GM12872 (cell line): ENCODE measurements around the gene SWI5.

ENCODE experiments used
- CTCF ChIP-seq: IDR thresholded peaks from 3 replicates; pipeline ENCODE4 v1.5.1; 2011; ENCODE audit warnings: low read depth, mild to moderate bottlenecking, low read length, moderate library complexity; ENCODE audit not compliant: insufficient read depth

SWI5 gene

GRCh38 chr9:128243215-128244018 is 32.7 kb upstream of the SWI5 start:
- no peak for TF ChIP-seq CTCF

DNA sequence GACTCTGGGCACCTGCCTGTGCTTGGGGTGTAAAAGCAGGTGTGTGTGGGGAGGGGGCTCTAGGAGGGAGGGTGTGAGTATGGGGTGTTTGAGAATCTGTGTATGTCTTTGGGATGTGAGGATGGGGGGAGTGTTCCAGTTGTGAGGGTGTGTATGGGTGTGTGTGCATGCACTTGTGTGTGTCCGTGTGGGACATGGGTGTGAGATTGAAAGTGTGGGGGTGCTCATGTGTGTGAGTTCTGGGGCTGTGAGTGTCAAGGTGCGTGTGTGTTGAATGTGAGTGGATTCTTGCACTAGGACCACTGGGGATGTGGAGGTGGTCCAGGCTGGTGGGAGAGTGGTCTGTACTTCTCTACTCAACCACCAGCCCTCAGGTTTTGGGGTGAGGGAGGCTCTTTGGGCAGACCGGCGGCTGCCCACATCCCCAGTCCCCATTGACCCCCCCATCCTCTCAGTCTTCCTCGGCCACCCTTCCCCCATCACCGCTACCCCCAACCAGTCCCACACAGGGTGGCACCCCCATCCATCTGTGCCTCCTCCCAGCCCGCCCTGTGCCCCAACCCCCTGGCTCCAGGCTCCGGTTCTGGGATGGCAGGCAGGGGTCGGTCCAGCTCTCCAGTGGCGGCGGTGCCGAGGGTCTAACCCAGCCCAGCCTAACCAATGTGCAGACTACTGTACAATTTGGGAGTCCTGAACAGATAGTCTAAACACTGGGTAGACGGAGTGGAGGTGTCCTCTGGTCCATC is 31.8 kb upstream of the SWI5 start:
- no peak for TF ChIP-seq CTCF

DNA sequence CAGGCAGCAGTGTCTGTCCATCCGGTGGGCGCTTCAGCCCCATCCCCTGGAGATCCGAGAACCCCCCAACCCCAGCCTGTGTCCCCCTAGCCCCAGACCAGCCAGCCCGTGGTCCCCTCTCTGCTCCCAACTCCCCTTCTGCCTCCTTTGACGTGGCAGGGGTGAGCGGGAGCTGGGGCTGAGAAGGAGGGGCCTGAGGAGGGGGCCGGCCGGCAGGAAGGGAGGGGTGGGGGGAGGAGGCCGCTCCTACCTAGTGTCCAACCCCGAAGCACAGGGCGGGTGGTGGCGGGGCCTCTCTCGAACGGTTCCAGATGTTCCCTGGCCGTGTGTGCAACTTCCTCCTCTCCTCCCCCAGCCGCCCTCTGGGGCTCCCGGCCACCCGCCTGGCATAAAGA is 31.2 kb upstream of the SWI5 start:
- TF ChIP-seq CTCF = no peak

DNA sequence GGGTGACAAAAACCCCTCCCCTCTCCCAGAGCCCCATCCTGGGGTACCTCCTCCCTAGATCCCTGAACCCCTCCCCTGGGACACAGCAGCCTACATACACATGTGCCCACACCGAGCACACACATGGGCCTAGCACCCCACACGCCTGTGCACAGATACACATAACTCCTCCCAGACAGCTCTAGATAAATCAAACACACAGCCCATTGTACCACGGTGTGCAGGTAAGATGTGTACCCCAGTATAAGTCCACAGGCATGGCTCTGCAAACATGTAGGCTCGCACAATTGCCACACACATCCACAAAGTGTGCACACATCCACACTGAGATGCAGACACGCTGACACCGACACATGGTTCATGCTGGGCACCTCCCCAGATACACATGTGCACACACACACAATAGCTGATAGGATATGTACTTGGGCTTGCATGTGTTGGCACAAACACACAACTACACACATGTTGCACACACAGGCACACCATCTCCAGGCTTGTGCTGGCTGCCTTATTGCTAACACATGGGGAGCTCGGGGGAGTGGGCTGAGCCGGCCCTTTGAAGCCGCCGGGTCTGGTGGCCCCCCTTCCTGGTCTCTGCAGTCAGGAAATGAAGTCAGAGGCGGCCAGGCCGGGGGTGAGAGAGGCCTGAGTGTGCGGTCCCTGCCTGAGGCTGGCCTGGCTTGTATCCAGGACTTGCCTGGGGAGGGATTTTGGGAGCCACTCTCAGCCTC is 30.5 kb upstream of the SWI5 start:
- TF ChIP-seq CTCF = no peak

DNA sequence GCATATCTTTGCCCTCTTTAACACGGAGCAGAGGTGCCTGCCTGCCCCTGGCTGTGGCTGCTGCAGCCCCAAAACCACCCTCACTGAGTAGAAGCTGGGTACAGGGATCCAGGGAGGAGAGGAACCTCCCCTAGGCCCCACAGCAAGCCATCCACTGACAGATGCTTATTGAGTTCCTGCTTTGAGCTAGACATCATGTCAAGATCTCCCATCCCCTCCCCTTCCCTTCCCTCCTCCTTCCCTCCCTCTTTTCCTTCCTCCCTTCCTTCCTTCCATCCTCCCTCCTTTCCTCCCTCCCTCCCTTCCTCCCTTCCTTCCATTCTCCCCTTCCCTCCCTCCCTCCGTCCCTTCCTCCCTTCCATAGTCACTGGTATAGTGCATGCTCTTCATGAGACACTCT is 29.6 kb upstream of the SWI5 start:
- no peak for TF ChIP-seq CTCF

GRCh38 chr9:128247226-128247803 is 28.8 kb upstream of the SWI5 start:
- TF ChIP-seq CTCF = no peak

- TF ChIP-seq CTCF = no peak
Observed at GRCh38 chr9:128249558-128249907, 26.5 kb upstream of the SWI5 start.
